GM23338 (cell line): ENCODE measurements around the gene SLC16A6.
"Not testable (repeated sequence)": the region's sequence is repeated elsewhere in the genome, so short reads cannot be mapped to it uniquely, and the experiment has no call there.

ENCODE experiments used
- EZH2 ChIP-seq: fragments of 200-600 bp; sonication (generic); IDR thresholded peaks from one replicate; pipeline ENCODE4 v1.8.0; 2017; ENCODE audit warnings: antibody characterized with exemption, mild to moderate bottlenecking, low read depth; ENCODE audit not compliant: unreplicated experiment
- EZH2phosphoT487 ChIP-seq: fragments of 200-600 bp; sonication (generic); IDR thresholded peaks from one replicate; pipeline ENCODE4 v1.8.1; 2018; ENCODE audit warnings: antibody characterized with exemption; ENCODE audit not compliant: unreplicated experiment
- POLR2AphosphoS5 ChIP-seq: IDR thresholded peaks from 2 replicates; pipeline ENCODE4 v1.6.1; 2016; ENCODE audit warnings: antibody characterized with exemption, low read depth
- TF ChIP-seq, protein P1 (sequence below), 2 experiments: fragments of 200-600 bp in 1 of 2; sonication (generic) in 1 of 2; conservative IDR thresholded peaks; 2 replicates each; pipeline versions ENCODE4 v1.5.1 to v1.6.1; 2016 to 2017; ENCODE audit warnings: antibody characterized with exemption in 2 of 2, low read depth in 2 of 2, mild to moderate bottlenecking in 2 of 2, moderate library complexity in 1 of 2
- TF ChIP-seq, protein P2 (sequence below): IDR thresholded peaks from 2 replicates; pipeline ENCODE4 v1.6.1; 2016; ENCODE audit warnings: antibody characterized with exemption
- TF ChIP-seq, protein P3 (sequence below): IDR thresholded peaks from one replicate; pipeline ENCODE4 v1.6.1; 2018; ENCODE audit warnings: antibody characterized with exemption; ENCODE audit not compliant: unreplicated experiment

DNA sequence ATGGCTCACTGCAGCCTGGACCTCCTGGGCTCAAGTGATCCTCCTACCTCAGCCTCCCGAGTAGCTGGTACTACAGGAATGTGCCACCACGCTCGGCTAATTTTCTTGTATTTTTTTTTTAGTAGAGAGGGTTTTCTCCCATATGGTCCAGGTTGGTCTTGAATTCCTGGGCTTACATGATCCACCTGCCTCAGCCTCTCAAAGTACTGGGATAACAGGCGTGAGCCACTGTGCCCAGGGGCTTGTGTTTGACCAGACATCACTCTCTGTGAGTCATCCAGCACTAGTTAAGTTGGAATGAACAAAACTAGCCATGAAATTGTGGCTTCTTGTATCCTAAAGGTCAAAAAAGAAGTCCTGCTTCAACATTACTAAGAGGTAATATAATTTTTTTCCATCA, 59.8 kb downstream of the SLC16A6 start:
- TF ChIP-seq, protein P1, sequence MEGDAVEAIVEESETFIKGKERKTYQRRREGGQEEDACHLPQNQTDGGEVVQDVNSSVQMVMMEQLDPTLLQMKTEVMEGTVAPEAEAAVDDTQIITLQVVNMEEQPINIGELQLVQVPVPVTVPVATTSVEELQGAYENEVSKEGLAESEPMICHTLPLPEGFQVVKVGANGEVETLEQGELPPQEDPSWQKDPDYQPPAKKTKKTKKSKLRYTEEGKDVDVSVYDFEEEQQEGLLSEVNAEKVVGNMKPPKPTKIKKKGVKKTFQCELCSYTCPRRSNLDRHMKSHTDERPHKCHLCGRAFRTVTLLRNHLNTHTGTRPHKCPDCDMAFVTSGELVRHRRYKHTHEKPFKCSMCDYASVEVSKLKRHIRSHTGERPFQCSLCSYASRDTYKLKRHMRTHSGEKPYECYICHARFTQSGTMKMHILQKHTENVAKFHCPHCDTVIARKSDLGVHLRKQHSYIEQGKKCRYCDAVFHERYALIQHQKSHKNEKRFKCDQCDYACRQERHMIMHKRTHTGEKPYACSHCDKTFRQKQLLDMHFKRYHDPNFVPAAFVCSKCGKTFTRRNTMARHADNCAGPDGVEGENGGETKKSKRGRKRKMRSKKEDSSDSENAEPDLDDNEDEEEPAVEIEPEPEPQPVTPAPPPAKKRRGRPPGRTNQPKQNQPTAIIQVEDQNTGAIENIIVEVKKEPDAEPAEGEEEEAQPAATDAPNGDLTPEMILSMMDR (conservative IDR thresholded peaks at IDR 0.05; ENCODE audit: low read depth in 2 of 2) = not testable (repeated sequence)
- not testable (repeated sequence) for TF ChIP-seq EZH2phosphoT487, EZH2, POLR2AphosphoS5
- TF ChIP-seq, protein P2, sequence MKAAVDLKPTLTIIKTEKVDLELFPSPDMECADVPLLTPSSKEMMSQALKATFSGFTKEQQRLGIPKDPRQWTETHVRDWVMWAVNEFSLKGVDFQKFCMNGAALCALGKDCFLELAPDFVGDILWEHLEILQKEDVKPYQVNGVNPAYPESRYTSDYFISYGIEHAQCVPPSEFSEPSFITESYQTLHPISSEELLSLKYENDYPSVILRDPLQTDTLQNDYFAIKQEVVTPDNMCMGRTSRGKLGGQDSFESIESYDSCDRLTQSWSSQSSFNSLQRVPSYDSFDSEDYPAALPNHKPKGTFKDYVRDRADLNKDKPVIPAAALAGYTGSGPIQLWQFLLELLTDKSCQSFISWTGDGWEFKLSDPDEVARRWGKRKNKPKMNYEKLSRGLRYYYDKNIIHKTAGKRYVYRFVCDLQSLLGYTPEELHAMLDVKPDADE = not testable (repeated sequence)
- TF ChIP-seq, protein P3, sequence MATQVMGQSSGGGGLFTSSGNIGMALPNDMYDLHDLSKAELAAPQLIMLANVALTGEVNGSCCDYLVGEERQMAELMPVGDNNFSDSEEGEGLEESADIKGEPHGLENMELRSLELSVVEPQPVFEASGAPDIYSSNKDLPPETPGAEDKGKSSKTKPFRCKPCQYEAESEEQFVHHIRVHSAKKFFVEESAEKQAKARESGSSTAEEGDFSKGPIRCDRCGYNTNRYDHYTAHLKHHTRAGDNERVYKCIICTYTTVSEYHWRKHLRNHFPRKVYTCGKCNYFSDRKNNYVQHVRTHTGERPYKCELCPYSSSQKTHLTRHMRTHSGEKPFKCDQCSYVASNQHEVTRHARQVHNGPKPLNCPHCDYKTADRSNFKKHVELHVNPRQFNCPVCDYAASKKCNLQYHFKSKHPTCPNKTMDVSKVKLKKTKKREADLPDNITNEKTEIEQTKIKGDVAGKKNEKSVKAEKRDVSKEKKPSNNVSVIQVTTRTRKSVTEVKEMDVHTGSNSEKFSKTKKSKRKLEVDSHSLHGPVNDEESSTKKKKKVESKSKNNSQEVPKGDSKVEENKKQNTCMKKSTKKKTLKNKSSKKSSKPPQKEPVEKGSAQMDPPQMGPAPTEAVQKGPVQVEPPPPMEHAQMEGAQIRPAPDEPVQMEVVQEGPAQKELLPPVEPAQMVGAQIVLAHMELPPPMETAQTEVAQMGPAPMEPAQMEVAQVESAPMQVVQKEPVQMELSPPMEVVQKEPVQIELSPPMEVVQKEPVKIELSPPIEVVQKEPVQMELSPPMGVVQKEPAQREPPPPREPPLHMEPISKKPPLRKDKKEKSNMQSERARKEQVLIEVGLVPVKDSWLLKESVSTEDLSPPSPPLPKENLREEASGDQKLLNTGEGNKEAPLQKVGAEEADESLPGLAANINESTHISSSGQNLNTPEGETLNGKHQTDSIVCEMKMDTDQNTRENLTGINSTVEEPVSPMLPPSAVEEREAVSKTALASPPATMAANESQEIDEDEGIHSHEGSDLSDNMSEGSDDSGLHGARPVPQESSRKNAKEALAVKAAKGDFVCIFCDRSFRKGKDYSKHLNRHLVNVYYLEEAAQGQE = not testable (repeated sequence)
